WTC11 (cell line): ENCODE measurements around the gene STK17B. TPM values are rescaled to one million over a fixed set of nuclear protein-coding genes. Genes with fewer than 3 reads are reported as not detected.

Experiments used
- ATAC-seq: fragments of 200-7000 bp; cut with Tn5 transposase; 2 replicates; pipeline ENCODE4 v1.10.0; 2021; ENCODE audit warnings: mild to moderate bottlenecking, moderate library complexity
- CTCF ChIA-PET: fragments of 300-600 bp; sonication (Branson Sonifier 250); formaldehyde crosslinking; loops from one replicate; lab custom pipeline; 2021; ENCODE audit warnings: antibody characterized with exemption; lab: Charles Lee
- POLR2A ChIA-PET: fragments of 350-600 bp; sonication (Branson Sonifier 250); formaldehyde crosslinking; loops from one replicate; lab custom pipeline; 2021; ENCODE audit warnings: antibody characterized with exemption; lab: Charles Lee
- DNase-seq: peaks from one replicate; pipeline ENCODE4 v3.0.0; 2021; ENCODE audit warnings: low spot score
- H3K27ac Mint-ChIP-seq: 2 replicates; pipeline ENCODE4 v1.8.0; 2021; ENCODE audit warnings: mixed read lengths
- H3K27me3 Mint-ChIP-seq: 2 replicates; pipeline ENCODE4 v1.8.0; 2021; ENCODE audit warnings: low read depth, mild to moderate bottlenecking, moderate library complexity, mixed read lengths
- H3K36me3 Mint-ChIP-seq: 2 replicates; pipeline ENCODE4 v1.8.0; 2021; ENCODE audit warnings: mixed read lengths
- H3K4me1 Mint-ChIP-seq: 2 replicates; pipeline ENCODE4 v1.8.0; 2022; ENCODE audit warnings: mixed read lengths
- H3K4me3 Mint-ChIP-seq: 2 replicates; pipeline ENCODE4 v1.8.0; 2021; ENCODE audit warnings: mild to moderate bottlenecking, moderate library complexity, mixed read lengths
- H3K9me3 Mint-ChIP-seq: 2 replicates; pipeline ENCODE4 v1.8.0; 2021; ENCODE audit warnings: mixed read lengths
- ATF1 ChIP-seq: sonication (generic); formaldehyde crosslinking; IDR thresholded peaks from 2 replicates; pipeline ENCODE4 v1.8.1; 2023; ENCODE audit warnings: mild to moderate bottlenecking, moderate library complexity, missing genetic modification reagents
- CREM ChIP-seq: sonication (generic); formaldehyde crosslinking; IDR thresholded peaks from 2 replicates; pipeline ENCODE4 v1.8.1; 2022; ENCODE audit warnings: mild to moderate bottlenecking, missing genetic modification reagents, moderate library complexity
- E2F4 ChIP-seq: sonication (generic); formaldehyde crosslinking; IDR thresholded peaks from 2 replicates; pipeline ENCODE4 v1.8.1; 2022; ENCODE audit warnings: low read depth, mild to moderate bottlenecking, moderate library complexity, missing genetic modification reagents, borderline replicate concordance
- E2F5 ChIP-seq: sonication (generic); formaldehyde crosslinking; IDR thresholded peaks from 2 replicates; pipeline ENCODE4 v1.8.1; 2022; ENCODE audit warnings: mild to moderate bottlenecking, moderate library complexity, missing genetic modification reagents
- FOXP1 ChIP-seq: sonication (generic); formaldehyde crosslinking; IDR thresholded peaks from 2 replicates; pipeline ENCODE4 v1.8.0; 2022; ENCODE audit warnings: missing genetic modification reagents, mild to moderate bottlenecking, moderate library complexity, borderline replicate concordance
- IRF2 ChIP-seq: sonication (generic); formaldehyde crosslinking; IDR thresholded peaks from 2 replicates; pipeline ENCODE4 v1.8.0; 2022; ENCODE audit warnings: low read depth, missing genetic modification reagents, borderline replicate concordance
- KAT7 ChIP-seq: sonication (generic); formaldehyde crosslinking; IDR thresholded peaks from 2 replicates; pipeline ENCODE4 v1.8.1; 2023; ENCODE audit warnings: missing genetic modification reagents, mild to moderate bottlenecking, borderline replicate concordance
- RELA ChIP-seq: sonication (generic); formaldehyde crosslinking; IDR thresholded peaks from 2 replicates; pipeline ENCODE4 v1.8.1; 2022; ENCODE audit warnings: missing genetic modification reagents, mild to moderate bottlenecking, borderline replicate concordance
- SMAD4 ChIP-seq: sonication (generic); formaldehyde crosslinking; IDR thresholded peaks from 2 replicates; pipeline ENCODE4 v1.8.0; 2022; ENCODE audit warnings: mild to moderate bottlenecking, missing genetic modification reagents
- USF1 ChIP-seq: sonication (generic); formaldehyde crosslinking; IDR thresholded peaks from 2 replicates; pipeline ENCODE4 v1.8.0; 2022; ENCODE audit warnings: mild to moderate bottlenecking, missing genetic modification reagents
- ZNF396 ChIP-seq: fragments of 250-450 bp; sonication (Bioruptor Pico); IDR thresholded peaks from 2 replicates; pipeline ENCODE4 v1.8.0; 2021; ENCODE audit warnings: mild to moderate bottlenecking, moderate library complexity, borderline replicate concordance
- ZNF423 ChIP-seq: fragments of 250-450 bp; sonication (Bioruptor Pico); IDR thresholded peaks from 2 replicates; pipeline ENCODE4 v2.1.2; 2022; ENCODE audit warnings: mild to moderate bottlenecking, moderate library complexity
- ZNF532 ChIP-seq: fragments of 250-450 bp; sonication (Bioruptor Pico); IDR thresholded peaks from 2 replicates; pipeline ENCODE4 v1.9.0; 2021; ENCODE audit warnings: mild to moderate bottlenecking, borderline replicate concordance
- total RNA-seq: library from RNA; stranded (reverse); gene quantifications from 3 replicates; pipeline ENCODE4 v1.2.3, GENCODE V29; 2021
- TF ChIP-seq, protein P1 (sequence below): sonication (generic); formaldehyde crosslinking; IDR thresholded peaks from 2 replicates; pipeline ENCODE4 v1.8.1; 2022; ENCODE audit warnings: low read depth, missing genetic modification reagents, borderline replicate concordance
- TF ChIP-seq, protein P2 (sequence below): sonication (generic); formaldehyde crosslinking; IDR thresholded peaks from 2 replicates; pipeline ENCODE4 v1.8.0; 2022; ENCODE audit warnings: mild to moderate bottlenecking, missing genetic modification reagents
- TF ChIP-seq, protein P3 (sequence below): sonication (generic); formaldehyde crosslinking; IDR thresholded peaks from 2 replicates; pipeline ENCODE4 v1.8.0; 2023; ENCODE audit warnings: missing genetic modification reagents, mild to moderate bottlenecking, borderline replicate concordance
- TF ChIP-seq, protein P4 (sequence below): fragments of 200-600 bp; IDR thresholded peaks from 2 replicates; pipeline ENCODE4 v1.8.0; 2022; ENCODE audit warnings: antibody characterized with exemption
- TF ChIP-seq, protein P5 (sequence below): sonication (generic); formaldehyde crosslinking; IDR thresholded peaks from 2 replicates; pipeline ENCODE4 v1.8.1; 2023; ENCODE audit warnings: mild to moderate bottlenecking, missing genetic modification reagents

The STK17B gene
- total RNA-seq, 1 experiment from 2014 or later = 11.8 TPM

- Mint-ChIP-seq H3K36me3 (peaks cover 18% of the 10 kb centered on the region), H3K27ac (no peak overlapping the region), H3K9me3 (no peaks in the 10 kb centered on the region), H3K4me1 (no peaks in the 10 kb centered on the region), H3K4me3 (no peak overlapping the region), H3K27me3 (no peaks in the 10 kb centered on the region)
- ChIA-PET CTCF (no interaction called here), POLR2A (no interaction called here)
- DNase-seq (no peak), ATAC-seq (no peak)
- TF ChIP-seq ATF1 (CRISPR knock-in tag) (no peak), FOXP1 (CRISPR knock-in tag) (no peak), CREM (CRISPR knock-in tag) (no peak), RELA (no peak), ZNF423 (CRISPR knock-in tag) (no peak), E2F4 (CRISPR knock-in tag) (no peak), ZNF396 (CRISPR knock-in tag) (no peak), SMAD4 (CRISPR knock-in tag) (no peak), KAT7 (CRISPR knock-in tag) (no peak), USF1 (CRISPR knock-in tag) (no peak), ZNF532 (CRISPR knock-in tag) (no peak), E2F5 (no peak), IRF2 (CRISPR knock-in tag) (no peak)
- TF ChIP-seq, protein P1, sequence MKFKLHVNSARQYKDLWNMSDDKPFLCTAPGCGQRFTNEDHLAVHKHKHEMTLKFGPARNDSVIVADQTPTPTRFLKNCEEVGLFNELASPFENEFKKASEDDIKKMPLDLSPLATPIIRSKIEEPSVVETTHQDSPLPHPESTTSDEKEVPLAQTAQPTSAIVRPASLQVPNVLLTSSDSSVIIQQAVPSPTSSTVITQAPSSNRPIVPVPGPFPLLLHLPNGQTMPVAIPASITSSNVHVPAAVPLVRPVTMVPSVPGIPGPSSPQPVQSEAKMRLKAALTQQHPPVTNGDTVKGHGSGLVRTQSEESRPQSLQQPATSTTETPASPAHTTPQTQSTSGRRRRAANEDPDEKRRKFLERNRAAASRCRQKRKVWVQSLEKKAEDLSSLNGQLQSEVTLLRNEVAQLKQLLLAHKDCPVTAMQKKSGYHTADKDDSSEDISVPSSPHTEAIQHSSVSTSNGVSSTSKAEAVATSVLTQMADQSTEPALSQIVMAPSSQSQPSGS (CRISPR knock-in tag) = no peak
- TF ChIP-seq, protein P2, sequence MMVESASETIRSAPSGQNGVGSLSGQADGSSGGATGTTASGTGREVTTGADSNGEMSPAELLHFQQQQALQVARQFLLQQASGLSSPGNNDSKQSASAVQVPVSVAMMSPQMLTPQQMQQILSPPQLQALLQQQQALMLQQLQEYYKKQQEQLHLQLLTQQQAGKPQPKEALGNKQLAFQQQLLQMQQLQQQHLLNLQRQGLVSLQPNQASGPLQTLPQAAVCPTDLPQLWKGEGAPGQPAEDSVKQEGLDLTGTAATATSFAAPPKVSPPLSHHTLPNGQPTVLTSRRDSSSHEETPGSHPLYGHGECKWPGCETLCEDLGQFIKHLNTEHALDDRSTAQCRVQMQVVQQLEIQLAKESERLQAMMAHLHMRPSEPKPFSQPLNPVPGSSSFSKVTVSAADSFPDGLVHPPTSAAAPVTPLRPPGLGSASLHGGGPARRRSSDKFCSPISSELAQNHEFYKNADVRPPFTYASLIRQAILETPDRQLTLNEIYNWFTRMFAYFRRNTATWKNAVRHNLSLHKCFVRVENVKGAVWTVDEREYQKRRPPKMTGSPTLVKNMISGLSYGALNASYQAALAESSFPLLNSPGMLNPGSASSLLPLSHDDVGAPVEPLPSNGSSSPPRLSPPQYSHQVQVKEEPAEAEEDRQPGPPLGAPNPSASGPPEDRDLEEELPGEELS (CRISPR knock-in tag) = no peak
- TF ChIP-seq, protein P3, sequence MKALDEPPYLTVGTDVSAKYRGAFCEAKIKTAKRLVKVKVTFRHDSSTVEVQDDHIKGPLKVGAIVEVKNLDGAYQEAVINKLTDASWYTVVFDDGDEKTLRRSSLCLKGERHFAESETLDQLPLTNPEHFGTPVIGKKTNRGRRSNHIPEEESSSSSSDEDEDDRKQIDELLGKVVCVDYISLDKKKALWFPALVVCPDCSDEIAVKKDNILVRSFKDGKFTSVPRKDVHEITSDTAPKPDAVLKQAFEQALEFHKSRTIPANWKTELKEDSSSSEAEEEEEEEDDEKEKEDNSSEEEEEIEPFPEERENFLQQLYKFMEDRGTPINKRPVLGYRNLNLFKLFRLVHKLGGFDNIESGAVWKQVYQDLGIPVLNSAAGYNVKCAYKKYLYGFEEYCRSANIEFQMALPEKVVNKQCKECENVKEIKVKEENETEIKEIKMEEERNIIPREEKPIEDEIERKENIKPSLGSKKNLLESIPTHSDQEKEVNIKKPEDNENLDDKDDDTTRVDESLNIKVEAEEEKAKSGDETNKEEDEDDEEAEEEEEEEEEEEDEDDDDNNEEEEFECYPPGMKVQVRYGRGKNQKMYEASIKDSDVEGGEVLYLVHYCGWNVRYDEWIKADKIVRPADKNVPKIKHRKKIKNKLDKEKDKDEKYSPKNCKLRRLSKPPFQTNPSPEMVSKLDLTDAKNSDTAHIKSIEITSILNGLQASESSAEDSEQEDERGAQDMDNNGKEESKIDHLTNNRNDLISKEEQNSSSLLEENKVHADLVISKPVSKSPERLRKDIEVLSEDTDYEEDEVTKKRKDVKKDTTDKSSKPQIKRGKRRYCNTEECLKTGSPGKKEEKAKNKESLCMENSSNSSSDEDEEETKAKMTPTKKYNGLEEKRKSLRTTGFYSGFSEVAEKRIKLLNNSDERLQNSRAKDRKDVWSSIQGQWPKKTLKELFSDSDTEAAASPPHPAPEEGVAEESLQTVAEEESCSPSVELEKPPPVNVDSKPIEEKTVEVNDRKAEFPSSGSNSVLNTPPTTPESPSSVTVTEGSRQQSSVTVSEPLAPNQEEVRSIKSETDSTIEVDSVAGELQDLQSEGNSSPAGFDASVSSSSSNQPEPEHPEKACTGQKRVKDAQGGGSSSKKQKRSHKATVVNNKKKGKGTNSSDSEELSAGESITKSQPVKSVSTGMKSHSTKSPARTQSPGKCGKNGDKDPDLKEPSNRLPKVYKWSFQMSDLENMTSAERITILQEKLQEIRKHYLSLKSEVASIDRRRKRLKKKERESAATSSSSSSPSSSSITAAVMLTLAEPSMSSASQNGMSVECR (CRISPR knock-in tag) = no peak
- TF ChIP-seq, protein P4, sequence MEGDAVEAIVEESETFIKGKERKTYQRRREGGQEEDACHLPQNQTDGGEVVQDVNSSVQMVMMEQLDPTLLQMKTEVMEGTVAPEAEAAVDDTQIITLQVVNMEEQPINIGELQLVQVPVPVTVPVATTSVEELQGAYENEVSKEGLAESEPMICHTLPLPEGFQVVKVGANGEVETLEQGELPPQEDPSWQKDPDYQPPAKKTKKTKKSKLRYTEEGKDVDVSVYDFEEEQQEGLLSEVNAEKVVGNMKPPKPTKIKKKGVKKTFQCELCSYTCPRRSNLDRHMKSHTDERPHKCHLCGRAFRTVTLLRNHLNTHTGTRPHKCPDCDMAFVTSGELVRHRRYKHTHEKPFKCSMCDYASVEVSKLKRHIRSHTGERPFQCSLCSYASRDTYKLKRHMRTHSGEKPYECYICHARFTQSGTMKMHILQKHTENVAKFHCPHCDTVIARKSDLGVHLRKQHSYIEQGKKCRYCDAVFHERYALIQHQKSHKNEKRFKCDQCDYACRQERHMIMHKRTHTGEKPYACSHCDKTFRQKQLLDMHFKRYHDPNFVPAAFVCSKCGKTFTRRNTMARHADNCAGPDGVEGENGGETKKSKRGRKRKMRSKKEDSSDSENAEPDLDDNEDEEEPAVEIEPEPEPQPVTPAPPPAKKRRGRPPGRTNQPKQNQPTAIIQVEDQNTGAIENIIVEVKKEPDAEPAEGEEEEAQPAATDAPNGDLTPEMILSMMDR = no peak
- TF ChIP-seq, protein P5, sequence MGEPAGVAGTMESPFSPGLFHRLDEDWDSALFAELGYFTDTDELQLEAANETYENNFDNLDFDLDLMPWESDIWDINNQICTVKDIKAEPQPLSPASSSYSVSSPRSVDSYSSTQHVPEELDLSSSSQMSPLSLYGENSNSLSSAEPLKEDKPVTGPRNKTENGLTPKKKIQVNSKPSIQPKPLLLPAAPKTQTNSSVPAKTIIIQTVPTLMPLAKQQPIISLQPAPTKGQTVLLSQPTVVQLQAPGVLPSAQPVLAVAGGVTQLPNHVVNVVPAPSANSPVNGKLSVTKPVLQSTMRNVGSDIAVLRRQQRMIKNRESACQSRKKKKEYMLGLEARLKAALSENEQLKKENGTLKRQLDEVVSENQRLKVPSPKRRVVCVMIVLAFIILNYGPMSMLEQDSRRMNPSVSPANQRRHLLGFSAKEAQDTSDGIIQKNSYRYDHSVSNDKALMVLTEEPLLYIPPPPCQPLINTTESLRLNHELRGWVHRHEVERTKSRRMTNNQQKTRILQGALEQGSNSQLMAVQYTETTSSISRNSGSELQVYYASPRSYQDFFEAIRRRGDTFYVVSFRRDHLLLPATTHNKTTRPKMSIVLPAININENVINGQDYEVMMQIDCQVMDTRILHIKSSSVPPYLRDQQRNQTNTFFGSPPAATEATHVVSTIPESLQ = no peak
These were observed 26.1 kb downstream of the STK17B start for GRCh38 chr2:196145256-196145655.
